ENCODE data around the gene GSTK1. TPM values are rescaled to one million over a fixed set of nuclear protein-coding genes. Genes with fewer than 3 reads are reported as not detected.

The GSTK1 gene
- total and polyA plus RNA-seq, 9 of the 15 experiments (the other 6 are each of a cell fraction or from before 2014, with no cell fraction given) = 155 to 441 (median 233) TPM

GRCh38 chr7:143305423-143306070, 42.3 kb downstream of the GSTK1 start (continued):
- TF ChIP-seq ZNF165 (CRISPR knock-in tag; IDR thresholded peaks at IDR 0.05; ENCODE audit: borderline replicate concordance) (no peak), ELK1 (CRISPR knock-in tag; IDR thresholded peaks at IDR 0.05) (no peak), NFXL1 (CRISPR knock-in tag; IDR thresholded peaks at IDR 0.05) (no peak), CHCHD3 (CRISPR knock-in tag; IDR thresholded peaks at IDR 0.05) (no peak), NR3C1 (CRISPR knock-in tag; IDR thresholded peaks at IDR 0.05) (no peak), JUND (IDR thresholded peaks at IDR 0.05; ENCODE audit: borderline replicate concordance, low read depth, low read length) (no peak), JUND (tag; IDR thresholded peaks at IDR 0.05; ENCODE audit: borderline replicate concordance, low read depth, low read length) (no peak; the same call in 2 of the 3 replicates), TBL1XR1 (IDR thresholded peaks at IDR 0.05; ENCODE audit: low read length in 2 of 2) (no peak), HMBOX1 (IDR thresholded peaks at IDR 0.05) (no peak), ZNF232 (CRISPR knock-in tag; IDR thresholded peaks at IDR 0.05) (no peak), ZNF41 (CRISPR knock-in tag; conservative IDR thresholded peaks at IDR 0.05) (no peak)
- TF ChIP-seq, protein P1, sequence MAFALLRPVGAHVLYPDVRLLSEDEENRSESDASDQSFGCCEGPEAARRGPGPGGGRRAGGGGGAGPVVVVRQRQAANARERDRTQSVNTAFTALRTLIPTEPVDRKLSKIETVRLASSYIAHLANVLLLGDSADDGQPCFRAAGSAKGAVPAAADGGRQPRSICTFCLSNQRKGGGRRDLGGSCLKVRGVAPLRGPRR (CRISPR knock-in tag; IDR thresholded peaks at IDR 0.05) = no peak
- TF ChIP-seq, protein P2, sequence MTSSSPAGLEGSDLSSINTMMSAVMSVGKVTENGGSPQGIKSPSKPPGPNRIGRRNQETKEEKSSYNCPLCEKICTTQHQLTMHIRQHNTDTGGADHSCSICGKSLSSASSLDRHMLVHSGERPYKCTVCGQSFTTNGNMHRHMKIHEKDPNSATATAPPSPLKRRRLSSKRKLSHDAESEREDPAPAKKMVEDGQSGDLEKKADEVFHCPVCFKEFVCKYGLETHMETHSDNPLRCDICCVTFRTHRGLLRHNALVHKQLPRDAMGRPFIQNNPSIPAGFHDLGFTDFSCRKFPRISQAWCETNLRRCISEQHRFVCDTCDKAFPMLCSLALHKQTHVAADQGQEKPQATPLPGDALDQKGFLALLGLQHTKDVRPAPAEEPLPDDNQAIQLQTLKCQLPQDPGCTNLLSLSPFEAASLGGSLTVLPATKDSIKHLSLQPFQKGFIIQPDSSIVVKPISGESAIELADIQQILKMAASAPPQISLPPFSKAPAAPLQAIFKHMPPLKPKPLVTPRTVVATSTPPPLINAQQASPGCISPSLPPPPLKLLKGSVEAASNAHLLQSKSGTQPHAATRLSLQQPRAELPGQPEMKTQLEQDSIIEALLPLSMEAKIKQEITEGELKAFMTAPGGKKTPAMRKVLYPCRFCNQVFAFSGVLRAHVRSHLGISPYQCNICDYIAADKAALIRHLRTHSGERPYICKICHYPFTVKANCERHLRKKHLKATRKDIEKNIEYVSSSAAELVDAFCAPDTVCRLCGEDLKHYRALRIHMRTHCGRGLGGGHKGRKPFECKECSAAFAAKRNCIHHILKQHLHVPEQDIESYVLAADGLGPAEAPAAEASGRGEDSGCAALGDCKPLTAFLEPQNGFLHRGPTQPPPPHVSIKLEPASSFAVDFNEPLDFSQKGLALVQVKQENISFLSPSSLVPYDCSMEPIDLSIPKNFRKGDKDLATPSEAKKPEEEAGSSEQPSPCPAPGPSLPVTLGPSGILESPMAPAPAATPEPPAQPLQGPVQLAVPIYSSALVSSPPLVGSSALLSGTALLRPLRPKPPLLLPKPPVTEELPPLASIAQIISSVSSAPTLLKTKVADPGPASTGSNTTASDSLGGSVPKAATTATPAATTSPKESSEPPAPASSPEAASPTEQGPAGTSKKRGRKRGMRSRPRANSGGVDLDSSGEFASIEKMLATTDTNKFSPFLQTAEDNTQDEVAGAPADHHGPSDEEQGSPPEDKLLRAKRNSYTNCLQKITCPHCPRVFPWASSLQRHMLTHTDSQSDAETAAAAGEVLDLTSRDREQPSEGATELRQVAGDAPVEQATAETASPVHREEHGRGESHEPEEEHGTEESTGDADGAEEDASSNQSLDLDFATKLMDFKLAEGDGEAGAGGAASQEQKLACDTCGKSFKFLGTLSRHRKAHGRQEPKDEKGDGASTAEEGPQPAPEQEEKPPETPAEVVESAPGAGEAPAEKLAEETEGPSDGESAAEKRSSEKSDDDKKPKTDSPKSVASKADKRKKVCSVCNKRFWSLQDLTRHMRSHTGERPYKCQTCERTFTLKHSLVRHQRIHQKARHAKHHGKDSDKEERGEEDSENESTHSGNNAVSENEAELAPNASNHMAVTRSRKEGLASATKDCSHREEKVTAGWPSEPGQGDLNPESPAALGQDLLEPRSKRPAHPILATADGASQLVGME (CRISPR knock-in tag; IDR thresholded peaks at IDR 0.05) = no peak
- TF ChIP-seq, protein P3, sequence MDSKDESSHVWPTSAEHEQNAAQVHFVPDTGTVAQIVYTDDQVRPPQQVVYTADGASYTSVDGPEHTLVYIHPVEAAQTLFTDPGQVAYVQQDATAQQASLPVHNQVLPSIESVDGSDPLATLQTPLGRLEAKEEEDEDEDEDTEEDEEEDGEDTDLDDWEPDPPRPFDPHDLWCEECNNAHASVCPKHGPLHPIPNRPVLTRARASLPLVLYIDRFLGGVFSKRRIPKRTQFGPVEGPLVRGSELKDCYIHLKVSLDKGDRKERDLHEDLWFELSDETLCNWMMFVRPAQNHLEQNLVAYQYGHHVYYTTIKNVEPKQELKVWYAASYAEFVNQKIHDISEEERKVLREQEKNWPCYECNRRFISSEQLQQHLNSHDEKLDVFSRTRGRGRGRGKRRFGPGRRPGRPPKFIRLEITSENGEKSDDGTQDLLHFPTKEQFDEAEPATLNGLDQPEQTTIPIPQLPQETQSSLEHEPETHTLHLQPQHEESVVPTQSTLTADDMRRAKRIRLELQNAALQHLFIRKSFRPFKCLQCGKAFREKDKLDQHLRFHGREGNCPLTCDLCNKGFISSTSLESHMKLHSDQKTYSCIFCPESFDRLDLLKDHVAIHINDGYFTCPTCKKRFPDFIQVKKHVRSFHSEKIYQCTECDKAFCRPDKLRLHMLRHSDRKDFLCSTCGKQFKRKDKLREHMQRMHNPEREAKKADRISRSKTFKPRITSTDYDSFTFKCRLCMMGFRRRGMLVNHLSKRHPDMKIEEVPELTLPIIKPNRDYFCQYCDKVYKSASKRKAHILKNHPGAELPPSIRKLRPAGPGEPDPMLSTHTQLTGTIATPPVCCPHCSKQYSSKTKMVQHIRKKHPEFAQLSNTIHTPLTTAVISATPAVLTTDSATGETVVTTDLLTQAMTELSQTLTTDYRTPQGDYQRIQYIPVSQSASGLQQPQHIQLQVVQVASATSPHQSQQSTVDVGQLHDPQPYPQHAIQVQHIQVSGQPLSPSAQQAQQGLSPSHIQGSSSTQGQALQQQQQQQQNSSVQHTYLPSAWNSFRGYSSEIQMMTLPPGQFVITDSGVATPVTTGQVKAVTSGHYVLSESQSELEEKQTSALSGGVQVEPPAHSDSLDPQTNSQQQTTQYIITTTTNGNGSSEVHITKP (IDR thresholded peaks at IDR 0.05; ENCODE audit: partially characterized antibody) = no peak

All from K562 (cell line).